Astrocyte (in vitro differentiated cells and primary cell): ENCODE measurements around the gene MOB3B.

Source experiments
- CTCF ChIP-seq: IDR thresholded peaks from 2 replicates; pipeline ENCODE4 v1.5.1; 2011; ENCODE audit warnings: low read depth, mild to moderate bottlenecking, inconsistent platforms, low read length, moderate library complexity; ENCODE audit not compliant: insufficient read depth
- EZH2 ChIP-seq: IDR thresholded peaks from 2 replicates; pipeline ENCODE4 v1.6.1; 2012; ENCODE audit warnings: mild to moderate bottlenecking, low read length, inconsistent platforms; ENCODE audit not compliant: insufficient read depth

- no peak for TF ChIP-seq CTCF
- no peak for TF ChIP-seq EZH2
Observed at GRCh38 chr9:27280860-27281259, 248.8 kb downstream of the MOB3B start.
